T-helper 2 cell treated with Interferon-gamma antibody and Interleukin-4, amounts not matched to agents 5 μg/mL and 100 μg/mL, for 36 hours (primary cell): ENCODE results near the gene ATP7B.

Experiments
- DNase-seq: peaks from one replicate; pipeline ENCODE4 v3.0.0; 2021; ENCODE audit warnings: low spot score
- H3K27ac Mint-ChIP-seq: one replicate; pipeline ENCODE4 v1.8.0; 2021; ENCODE audit warnings: mild to moderate bottlenecking, mixed read lengths
- H3K27me3 Mint-ChIP-seq: one replicate; pipeline ENCODE4 v1.8.0; 2021; ENCODE audit warnings: low read depth, mixed read lengths
- H3K36me3 Mint-ChIP-seq: one replicate; pipeline ENCODE4 v1.8.0; 2021; ENCODE audit warnings: low read depth, mixed read lengths
- H3K4me1 Mint-ChIP-seq: one replicate; pipeline ENCODE4 v1.8.0; 2021; ENCODE audit warnings: low read depth, mixed read lengths
- H3K4me3 Mint-ChIP-seq: one replicate; pipeline ENCODE4 v1.8.0; 2022; ENCODE audit warnings: mild to moderate bottlenecking, moderate library complexity, mixed read lengths
- H3K9me3 Mint-ChIP-seq: one replicate; pipeline ENCODE4 v1.8.0; 2021; ENCODE audit warnings: mixed read lengths

The ATP7B gene

GRCh38 chr13:51937320-51938290, 73.6 kb downstream of the ATP7B start:
- no peak for DNase-seq
- no peaks in the 10 kb centered on the region for H3K36me3 Mint-ChIP-seq
- no peak overlapping the region for H3K27ac Mint-ChIP-seq
- no peaks in the 10 kb centered on the region for H3K9me3 Mint-ChIP-seq
- peaks cover 11% of the 10 kb centered on the region for H3K27me3 Mint-ChIP-seq
- no peak overlapping the region for H3K4me3 Mint-ChIP-seq
- peaks cover 16% of the 10 kb centered on the region for H3K4me1 Mint-ChIP-seq

GRCh38 chr13:51935326-51936171, 75.7 kb downstream of the ATP7B start:
- no peak for DNase-seq
- H3K27me3 Mint-ChIP-seq: peaks cover 9% of the 10 kb centered on the region
- H3K36me3 Mint-ChIP-seq: no peaks in the 10 kb centered on the region
- peaks cover under 1% of the 10 kb centered on the region for H3K4me1 Mint-ChIP-seq
- no peak overlapping the region for H3K4me3 Mint-ChIP-seq
- no peaks in the 10 kb centered on the region for H3K9me3 Mint-ChIP-seq
- no peak overlapping the region for H3K27ac Mint-ChIP-seq

GRCh38 chr13:51934461-51935087, 76.7 kb downstream of the ATP7B start:
- H3K27me3 Mint-ChIP-seq: peaks cover 8% of the 10 kb centered on the region
- no peak for DNase-seq
- H3K27ac Mint-ChIP-seq: no peak overlapping the region
- no peak overlapping the region for H3K4me3 Mint-ChIP-seq
- no peaks in the 10 kb centered on the region for H3K36me3 Mint-ChIP-seq
- H3K9me3 Mint-ChIP-seq: no peaks in the 10 kb centered on the region
- no peaks in the 10 kb centered on the region for H3K4me1 Mint-ChIP-seq

DNA sequence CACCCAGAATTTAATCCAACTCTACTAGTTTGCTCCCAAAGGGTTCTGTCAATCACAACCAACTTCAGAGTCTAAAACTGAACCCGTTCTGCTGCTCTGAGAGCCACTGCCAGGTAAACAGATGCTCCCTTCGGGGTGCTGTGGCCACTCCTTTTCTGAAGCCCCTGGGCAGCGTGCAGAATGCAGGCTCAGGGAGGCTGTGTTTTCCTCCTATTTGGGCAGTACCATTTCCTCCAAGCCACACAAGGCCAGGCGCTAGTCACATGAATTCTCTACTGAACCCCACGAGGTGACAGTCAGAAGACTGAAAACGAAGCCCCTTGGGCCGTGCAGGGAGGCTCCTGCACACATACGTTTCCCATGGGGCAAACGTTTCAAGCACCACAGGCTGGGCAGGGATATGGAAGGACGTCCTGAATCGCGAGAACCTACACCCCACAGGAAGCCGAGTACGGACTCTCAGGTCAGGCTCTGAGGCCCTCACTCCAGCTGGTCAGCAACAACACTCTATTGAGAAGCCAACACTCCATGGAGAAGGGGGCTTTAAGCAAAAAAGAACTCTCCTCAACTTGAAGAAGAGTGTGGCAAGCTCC, 77.7 kb downstream of the ATP7B start:
- Mint-ChIP-seq H3K27ac (no peak overlapping the region), H3K4me1 (no peaks in the 10 kb centered on the region), H3K4me3 (no peak overlapping the region), H3K27me3 (peaks cover 5% of the 10 kb centered on the region), H3K36me3 (no peaks in the 10 kb centered on the region), H3K9me3 (no peaks in the 10 kb centered on the region)
- DNase-seq: no peak

GRCh38 chr13:51932231-51932630, 79.0 kb downstream of the ATP7B start:
- no peak overlapping the region for H3K27ac Mint-ChIP-seq
- H3K4me3 Mint-ChIP-seq: no peak overlapping the region
- H3K36me3 Mint-ChIP-seq: no peaks in the 10 kb centered on the region
- H3K9me3 Mint-ChIP-seq: no peaks in the 10 kb centered on the region
- DNase-seq: no peak
- no peaks in the 10 kb centered on the region for H3K4me1 Mint-ChIP-seq
- H3K27me3 Mint-ChIP-seq: peaks cover 5% of the 10 kb centered on the region

DNA sequence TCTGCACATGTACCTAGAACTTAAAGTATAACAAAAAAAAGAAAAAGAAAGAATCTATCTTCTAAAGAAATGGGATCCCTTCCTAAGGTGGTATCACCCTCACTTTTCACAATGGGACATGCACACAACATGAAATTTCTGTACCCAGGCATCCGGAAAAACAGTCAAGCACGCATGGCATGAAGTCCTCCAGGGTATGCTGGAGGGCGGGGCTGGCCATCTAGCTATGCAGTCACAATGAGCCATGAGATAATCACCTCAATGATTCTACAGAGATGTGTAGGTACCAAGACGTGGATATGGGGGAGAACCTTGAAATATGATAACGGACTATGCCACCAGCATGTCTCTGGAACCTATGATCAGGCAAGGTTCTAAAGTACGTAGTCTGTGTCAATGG, 79.6 kb downstream of the ATP7B start:
- DNase-seq: no peak
- Mint-ChIP-seq H3K27ac (no peak overlapping the region), H3K27me3 (peaks cover 5% of the 10 kb centered on the region), H3K4me3 (no peak overlapping the region), H3K36me3 (no peaks in the 10 kb centered on the region), H3K4me1 (no peaks in the 10 kb centered on the region), H3K9me3 (no peaks in the 10 kb centered on the region)

DNA sequence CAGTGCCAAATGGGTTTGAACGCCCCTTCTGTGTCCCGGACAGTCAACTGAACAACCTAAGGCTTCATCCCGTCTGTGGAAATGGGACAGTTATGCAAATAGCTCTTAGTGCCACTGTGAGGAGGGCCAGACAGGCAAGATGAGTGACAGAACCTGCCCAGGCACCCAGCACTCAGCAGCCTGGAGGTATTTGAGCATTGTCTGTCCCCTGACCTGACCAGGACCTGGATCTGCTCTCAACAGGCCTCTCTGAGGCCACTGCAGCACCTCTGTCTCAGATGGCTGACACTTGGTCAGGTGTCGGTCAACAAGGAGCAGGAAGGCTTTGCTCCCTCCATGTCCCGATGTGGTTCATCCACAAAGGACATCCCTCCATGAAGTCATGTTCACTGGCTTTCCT, 81.6 kb downstream of the ATP7B start:
- Mint-ChIP-seq H3K4me3 (no peak overlapping the region), H3K9me3 (no peaks in the 10 kb centered on the region), H3K27me3 (peaks cover 5% of the 10 kb centered on the region)

GRCh38 chr13:51928231-51928630, 83.0 kb downstream of the ATP7B start:
- H3K27me3 Mint-ChIP-seq: peaks cover 5% of the 10 kb centered on the region
- H3K27ac Mint-ChIP-seq: no peak overlapping the region
- no peaks in the 10 kb centered on the region for H3K36me3 Mint-ChIP-seq
- peaks cover 20% of the 10 kb centered on the region for H3K4me1 Mint-ChIP-seq
- no peak for DNase-seq
- no peaks in the 10 kb centered on the region for H3K9me3 Mint-ChIP-seq
- no peak overlapping the region for H3K4me3 Mint-ChIP-seq

More for the DNA sequence above, 81.6 kb downstream of the ATP7B start:
- Mint-ChIP-seq H3K27ac (no peak overlapping the region), H3K4me1 (peaks cover 11% of the 10 kb centered on the region), H3K36me3 (no peaks in the 10 kb centered on the region)
- no peak for DNase-seq

GRCh38 chr13:51927129-51927528, 84.1 kb downstream of the ATP7B start:
- Mint-ChIP-seq H3K9me3 (no peaks in the 10 kb centered on the region), H3K4me3 (no peak overlapping the region), H3K27me3 (peaks cover 5% of the 10 kb centered on the region), H3K36me3 (no peaks in the 10 kb centered on the region), H3K4me1 (peaks cover 27% of the 10 kb centered on the region), H3K27ac (no peak overlapping the region)
- DNase-seq: no peak

- no peaks in the 10 kb centered on the region for H3K9me3 Mint-ChIP-seq
- peaks cover 32% of the 10 kb centered on the region for H3K4me1 Mint-ChIP-seq
- DNase-seq: no peak
- H3K27me3 Mint-ChIP-seq: peaks cover 2% of the 10 kb centered on the region
- H3K4me3 Mint-ChIP-seq: no peak overlapping the region
- no peak overlapping the region for H3K27ac Mint-ChIP-seq
- no peaks in the 10 kb centered on the region for H3K36me3 Mint-ChIP-seq
These were observed 84.7 kb downstream of the ATP7B start for GRCh38 chr13:51926528-51926885.

- no peak for DNase-seq
- no peaks in the 10 kb centered on the region for H3K9me3 Mint-ChIP-seq
- H3K36me3 Mint-ChIP-seq: no peaks in the 10 kb centered on the region
- H3K27ac Mint-ChIP-seq: no peak overlapping the region
- H3K27me3 Mint-ChIP-seq: no peaks in the 10 kb centered on the region
- H3K4me3 Mint-ChIP-seq: no peak overlapping the region
- peaks cover 32% of the 10 kb centered on the region for H3K4me1 Mint-ChIP-seq
These were observed 85.3 kb downstream of the ATP7B start for GRCh38 chr13:51925865-51926527.

- H3K4me3 Mint-ChIP-seq: no peak overlapping the region
- H3K36me3 Mint-ChIP-seq: no peaks in the 10 kb centered on the region
- no peak overlapping the region for H3K27ac Mint-ChIP-seq
- DNase-seq: no peak
- no peaks in the 10 kb centered on the region for H3K27me3 Mint-ChIP-seq
- peaks cover 32% of the 10 kb centered on the region for H3K4me1 Mint-ChIP-seq
- H3K9me3 Mint-ChIP-seq: no peaks in the 10 kb centered on the region
These were observed 86.3 kb downstream of the ATP7B start for GRCh38 chr13:51924756-51925544.
